Measurements from ENCODE around the gene XRCC3. TPM values are rescaled to one million over a fixed set of nuclear protein-coding genes. Genes with fewer than 3 reads are reported as not detected.

Gene XRCC3
- total RNA-seq, result 1 to 10 TPM; 1.8 to 7.5 (median 2.0) TPM
- 10 to 100 TPM in 1 of 3 donors, 1 to 10 TPM in 2; 3.6 to 15.7 (median 5.1) TPM for polyA plus RNA-seq

DNA sequence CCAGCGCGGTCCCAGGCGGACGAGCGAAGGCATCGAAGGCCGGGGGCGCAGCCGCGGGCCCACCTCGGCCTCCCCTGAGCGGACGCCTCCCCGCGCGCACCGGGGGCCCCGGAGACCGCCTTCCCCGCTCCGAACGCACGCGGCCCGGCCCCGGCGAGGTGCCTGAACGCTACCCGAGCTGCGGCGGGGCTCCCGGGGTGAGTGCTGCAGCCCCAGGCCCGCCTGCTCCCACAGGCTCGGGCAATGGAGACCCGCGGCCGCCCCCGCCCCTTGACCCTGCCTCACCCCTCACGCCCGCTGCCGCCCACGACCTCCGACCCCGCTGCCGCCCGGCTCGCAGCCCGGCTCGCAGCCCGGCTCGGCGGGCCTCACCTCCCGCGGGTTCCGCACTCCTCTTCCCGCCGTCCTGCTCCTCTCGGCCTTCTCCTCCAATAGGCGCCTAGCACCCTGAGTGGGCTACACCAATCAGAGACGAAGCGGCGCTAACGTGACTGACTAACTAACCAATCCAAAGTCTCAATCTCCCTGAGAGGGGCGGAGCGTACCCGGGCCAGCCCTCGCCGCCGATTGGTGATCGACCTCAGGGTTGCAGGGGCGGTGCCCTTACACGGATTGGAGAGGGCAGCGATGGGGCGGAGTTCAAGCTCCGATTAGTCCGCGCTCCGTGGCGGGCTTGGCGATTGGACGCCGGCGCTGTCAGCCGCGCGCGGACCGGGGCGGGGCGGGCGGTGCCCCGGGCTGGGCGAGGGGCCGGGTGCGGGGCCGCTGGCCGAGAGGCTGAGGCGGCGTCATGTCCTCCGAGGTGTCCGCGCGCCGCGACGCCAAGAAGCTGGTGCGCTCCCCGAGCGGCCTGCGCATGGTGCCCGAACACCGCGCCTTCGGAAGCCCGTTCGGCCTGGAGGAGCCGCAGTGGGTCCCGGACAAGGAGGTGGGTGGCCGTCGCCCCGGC is at the start of gene XRCC3, which contains the start of gene ZFYVE21:
Gene XRCC3, minus strand, starts transcription at position 400 of the 949 bp plus-strand sequence. CDS start 4,364 bp downstream, outside the sequence.
Gene ZFYVE21, plus strand, starts transcription at position 759 of the 949 bp plus-strand sequence. Its CDS starts 32 bp downstream, at position 791.
- H3K27me3 ChIP-seq, result no peaks in the 10 kb centered on the region
- no peaks in the 10 kb centered on the region for H3K36me3 ChIP-seq
- no peaks in the 10 kb centered on the region for H3K9me3 ChIP-seq
- TF ChIP-seq POLR2AphosphoS5 (IDR thresholded peaks at IDR 0.05) (peak; percentile 79 to 94 (median 88)), POLR2A (IDR thresholded peaks at IDR 0.05) (no peak)
- 1% methylated on average over 121 of the region's 121 CpGs for WGBS, 2 donors
- intact Hi-C loops (cut with DNase I), result no loop called here
- H3K4me1 ChIP-seq, result peaks cover 0 to 75% (median 61%) of the 10 kb centered on the region in 4 donors
- peak within 1 kb of the TSS; percentile 86 to 96 (median 92) for H3K27ac ChIP-seq
- H3K4me3 ChIP-seq, result peak within 1 kb of the TSS; percentile 48 to 97 (median 94)
- peak; percentile 100 for DNase-seq

DNA sequence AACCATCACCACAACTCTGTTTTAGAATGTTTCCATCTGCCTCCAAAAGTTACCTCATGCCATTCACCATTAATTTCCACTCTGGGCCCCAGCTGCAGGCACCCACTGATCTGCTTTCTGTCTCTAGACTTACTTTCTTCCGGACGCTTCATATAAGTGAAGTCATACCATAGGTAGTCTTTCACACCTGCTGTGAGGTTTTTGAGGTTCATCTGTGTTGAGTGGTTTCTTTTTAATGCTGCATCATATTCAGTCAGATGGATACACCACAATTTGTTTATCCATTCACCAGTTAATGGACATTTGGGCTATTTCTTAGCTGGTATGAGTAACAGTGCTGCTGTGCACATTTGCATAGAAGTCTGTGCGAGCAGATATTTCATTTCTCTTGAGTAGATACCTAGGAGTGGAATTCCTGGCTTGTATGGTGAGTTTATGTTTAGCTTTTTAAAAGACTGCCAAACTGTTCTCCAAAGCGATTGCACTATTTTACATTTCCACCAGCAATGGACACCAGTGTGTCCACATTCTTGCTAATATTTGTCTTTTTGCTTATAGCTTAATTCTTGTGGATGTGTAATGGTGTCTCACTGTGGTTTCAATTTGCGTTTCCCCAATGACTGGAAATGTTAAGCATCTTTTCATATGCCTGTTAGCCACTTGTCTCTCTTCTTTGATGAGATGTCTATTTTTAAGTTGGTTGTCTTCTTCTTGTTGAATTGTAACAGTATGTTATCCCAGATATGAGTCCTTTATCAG is 48.7 kb upstream of the XRCC3 start:
- Histone ChIP-seq H3K4me1 (no peaks in the 10 kb centered on the region), H3K9me3 (no peaks in the 10 kb centered on the region), H3K27ac (no peak overlapping the region), H3K4me3 (no peak overlapping the region), H3K36me3 (peaks cover 0 to 8% (median 0%) of the 10 kb centered on the region in 4 donors), H3K27me3 (no peaks in the 10 kb centered on the region)
- 89 to 95% methylated on average over 5 of the region's 5 CpGs for WGBS, 2 donors
- intact Hi-C loops (cut with DNase I), result no loop called here
- DNase-seq, result no peak
- TF ChIP-seq POLR2AphosphoS5 (IDR thresholded peaks at IDR 0.05) (no peak), EP300 (IDR thresholded peaks at IDR 0.05) (no peak), CTCF (IDR thresholded peaks at IDR 0.05) (no peak), POLR2A (IDR thresholded peaks at IDR 0.05) (no peak)

DNA sequence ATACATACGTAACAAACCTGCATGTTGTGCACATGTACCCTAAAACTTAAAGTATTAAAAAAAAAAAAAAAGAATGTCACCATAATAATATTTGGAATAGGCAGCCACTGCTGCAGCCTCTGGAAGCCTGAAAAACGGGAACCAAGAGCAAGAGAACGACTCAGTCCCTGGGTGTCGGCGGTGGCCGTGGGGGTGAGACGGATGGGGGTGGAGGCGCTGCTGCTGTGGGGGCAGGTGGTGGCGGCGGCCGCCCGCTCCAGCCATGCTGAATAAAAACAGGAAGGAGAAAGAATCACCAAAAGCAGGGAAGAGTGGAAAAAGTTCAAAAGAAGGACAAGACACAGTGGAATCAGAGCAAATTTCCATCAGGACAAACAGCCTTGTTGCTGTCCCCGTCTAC is 47.3 kb upstream of the XRCC3 start:
- TF ChIP-seq CTCF (IDR thresholded peaks at IDR 0.05) (no peak), POLR2AphosphoS5 (IDR thresholded peaks at IDR 0.05) (no peak), POLR2A (IDR thresholded peaks at IDR 0.05) (no peak), EP300 (IDR thresholded peaks at IDR 0.05) (no peak)
- Histone ChIP-seq H3K27ac (no peak overlapping the region), H3K27me3 (no peaks in the 10 kb centered on the region), H3K4me1 (no peaks in the 10 kb centered on the region), H3K4me3 (no peak overlapping the region), H3K9me3 (no peaks in the 10 kb centered on the region), H3K36me3 (peaks cover 0 to 8% (median 0%) of the 10 kb centered on the region in 4 donors)
- WGBS, 2 donors, result 83 to 94% methylated on average over 13 of the region's 13 CpGs
- intact Hi-C loops (cut with DNase I), result no loop called here
- no peak for DNase-seq

DNA sequence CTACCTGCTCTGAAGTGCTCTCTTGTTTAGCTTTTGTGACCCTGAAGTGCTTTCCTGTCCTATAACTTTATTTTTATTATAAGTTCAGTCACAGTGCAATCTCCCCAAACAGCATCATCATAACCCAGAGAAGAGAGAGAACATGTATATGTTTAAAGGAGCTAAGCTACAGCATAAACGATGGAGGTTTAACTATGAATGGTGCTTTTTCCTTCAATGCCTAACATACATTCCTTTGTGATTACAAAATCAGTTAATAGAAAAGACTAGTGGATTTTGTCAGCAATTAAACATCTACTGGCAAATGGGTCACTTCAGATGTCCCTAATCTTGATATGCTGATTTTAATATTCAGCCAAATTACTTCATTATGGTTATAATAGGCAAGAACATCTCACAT is 46.8 kb upstream of the XRCC3 start:
- Histone ChIP-seq H3K27me3 (no peaks in the 10 kb centered on the region), H3K4me3 (no peak overlapping the region), H3K27ac (no peak overlapping the region), H3K36me3 (peaks cover 0 to 8% (median 0%) of the 10 kb centered on the region in 4 donors), H3K4me1 (no peaks in the 10 kb centered on the region), H3K9me3 (no peaks in the 10 kb centered on the region)
- intact Hi-C loops (cut with DNase I), result no loop called here
- WGBS, 2 donors, result 74 to 76% methylated on average over 1 of the region's 1 CpG
- no peak for DNase-seq
- TF ChIP-seq POLR2A (IDR thresholded peaks at IDR 0.05) (no peak), POLR2AphosphoS5 (IDR thresholded peaks at IDR 0.05) (no peak), EP300 (IDR thresholded peaks at IDR 0.05) (no peak), CTCF (IDR thresholded peaks at IDR 0.05) (no peak)

Data from sigmoid colon (tissue), 7 donors.